NCI-H524 (cell line): Measurements from ENCODE around the gene SNX18.
A peak's percentile ranks its signal among the peaks of the same experiment; 100 is the strongest.
"Not testable (repeated sequence)": the region's sequence is repeated elsewhere in the genome, so short reads cannot be mapped to it uniquely, and the experiment has no call there.

Experiments used
- DNase-seq, 2 experiments: peaks; one replicate each; lab custom pipeline; 2025; lab: John Stamatoyannopoulos, UW

The SNX18 gene, protein sequence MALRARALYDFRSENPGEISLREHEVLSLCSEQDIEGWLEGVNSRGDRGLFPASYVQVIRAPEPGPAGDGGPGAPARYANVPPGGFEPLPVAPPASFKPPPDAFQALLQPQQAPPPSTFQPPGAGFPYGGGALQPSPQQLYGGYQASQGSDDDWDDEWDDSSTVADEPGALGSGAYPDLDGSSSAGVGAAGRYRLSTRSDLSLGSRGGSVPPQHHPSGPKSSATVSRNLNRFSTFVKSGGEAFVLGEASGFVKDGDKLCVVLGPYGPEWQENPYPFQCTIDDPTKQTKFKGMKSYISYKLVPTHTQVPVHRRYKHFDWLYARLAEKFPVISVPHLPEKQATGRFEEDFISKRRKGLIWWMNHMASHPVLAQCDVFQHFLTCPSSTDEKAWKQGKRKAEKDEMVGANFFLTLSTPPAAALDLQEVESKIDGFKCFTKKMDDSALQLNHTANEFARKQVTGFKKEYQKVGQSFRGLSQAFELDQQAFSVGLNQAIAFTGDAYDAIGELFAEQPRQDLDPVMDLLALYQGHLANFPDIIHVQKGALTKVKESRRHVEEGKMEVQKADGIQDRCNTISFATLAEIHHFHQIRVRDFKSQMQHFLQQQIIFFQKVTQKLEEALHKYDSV

DNA sequence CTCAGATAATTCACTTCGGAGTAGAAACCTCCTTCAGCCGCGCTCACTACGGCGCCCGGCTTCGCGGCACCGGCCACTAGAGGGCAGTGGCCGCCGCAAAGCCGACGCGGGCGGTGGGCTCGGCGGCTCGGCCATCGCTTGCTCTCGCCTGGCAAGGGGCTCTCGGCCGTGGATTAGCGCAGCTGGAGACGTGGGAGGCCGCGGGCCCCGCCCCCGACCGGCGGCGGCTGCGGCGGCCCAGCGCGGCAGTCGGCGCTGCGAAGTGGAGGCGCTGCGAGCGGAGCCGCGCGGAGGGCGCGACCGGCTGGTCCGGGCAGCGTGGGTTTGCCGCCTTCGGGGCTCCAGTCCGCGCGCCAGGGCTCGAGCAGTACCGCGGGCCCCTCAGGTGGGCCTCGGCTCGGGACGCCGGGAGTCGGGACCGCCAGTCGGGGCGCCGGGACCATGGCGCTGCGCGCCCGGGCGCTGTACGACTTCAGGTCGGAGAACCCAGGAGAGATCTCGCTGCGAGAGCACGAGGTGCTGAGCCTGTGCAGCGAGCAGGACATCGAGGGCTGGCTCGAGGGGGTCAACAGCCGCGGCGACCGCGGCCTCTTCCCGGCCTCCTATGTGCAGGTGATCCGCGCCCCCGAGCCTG lies at the start of gene SNX18:
TSS of gene SNX18 (plus strand) at position 248 of the 634 bp plus-strand sequence. CDS start at position 442, 194 bp downstream.
- peak; percentile 72 to 88 for DNase-seq

GRCh38 chr5:54469622-54470021 lies 47.9 kb upstream of the SNX18 start:
- no peak for DNase-seq

DNA sequence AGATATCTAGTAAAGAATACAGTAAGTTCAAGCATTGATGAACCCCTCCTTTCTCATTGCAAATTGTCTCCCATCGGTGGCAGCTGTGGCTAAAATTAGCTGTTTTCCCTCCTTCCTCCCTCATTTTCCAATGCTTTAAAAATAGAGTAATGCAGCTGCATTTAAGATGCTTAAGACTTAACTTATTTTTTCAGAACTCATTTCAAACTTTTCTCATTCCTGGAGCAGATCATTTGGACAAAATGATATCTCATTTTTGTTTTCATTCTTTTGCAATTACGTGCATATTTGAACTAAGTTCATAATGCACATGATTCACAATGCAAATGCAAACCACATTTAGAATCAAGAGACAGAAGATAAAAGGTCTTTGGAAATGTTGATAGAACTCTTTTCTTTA lies 47.4 kb upstream of the SNX18 start:
- DNase-seq = no peak

GRCh38 chr5:54470677-54471076 lies 46.9 kb upstream of the SNX18 start:
- no peak for DNase-seq

- no peak for DNase-seq
Observed at GRCh38 chr5:54471398-54471797, 46.2 kb upstream of the SNX18 start.

DNA sequence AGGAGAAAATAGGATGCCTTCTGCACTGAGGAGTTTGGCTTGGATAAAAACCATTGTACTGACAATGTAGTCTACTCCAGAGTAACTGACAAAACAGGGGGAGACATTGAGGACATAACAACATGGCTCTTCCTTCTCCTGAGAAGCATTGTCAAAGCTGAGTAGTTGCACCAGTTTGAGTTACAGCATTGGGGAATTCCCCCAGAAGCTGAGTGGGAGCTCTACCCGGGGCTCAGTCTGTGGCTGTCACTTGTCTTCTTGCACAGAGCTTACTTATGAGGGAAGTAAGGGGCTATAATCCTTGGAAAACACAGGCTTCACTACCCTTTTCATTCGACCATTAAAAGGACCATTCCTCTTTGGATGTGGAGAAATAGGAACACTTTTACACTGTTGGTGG lies 40.9 kb upstream of the SNX18 start:
- DNase-seq = no peak

DNA sequence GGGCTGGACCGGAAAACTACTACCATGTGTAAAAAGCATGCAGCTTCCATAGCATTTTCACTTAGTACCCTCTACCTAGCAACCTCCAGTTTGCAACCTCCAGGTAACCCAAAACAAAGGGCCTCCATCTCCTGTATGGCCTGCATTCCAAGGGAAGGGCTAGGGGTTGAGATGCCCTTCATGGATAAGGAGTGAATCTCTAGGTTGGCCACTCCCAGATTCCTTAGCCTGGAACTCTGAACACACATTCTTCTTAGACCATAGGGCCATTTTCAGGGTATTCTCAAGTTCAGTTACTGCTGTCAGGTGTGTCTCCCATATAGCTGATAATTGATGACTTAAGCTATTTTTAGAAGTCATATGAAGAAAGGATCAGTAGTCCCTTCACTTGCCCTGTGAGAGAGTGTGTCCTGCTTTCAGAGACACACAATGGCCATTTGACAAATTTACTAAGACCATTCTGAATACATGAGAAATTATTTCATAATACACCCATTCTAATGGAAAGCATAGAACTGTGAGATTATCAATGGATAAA lies 39.5 kb upstream of the SNX18 start:
- no peak for DNase-seq

GRCh38 chr5:54480296-54480695 lies 37.3 kb upstream of the SNX18 start:
- peak; percentile 0 to 33 for DNase-seq

GRCh38 chr5:54484219-54484894 lies 33.2 kb upstream of the SNX18 start:
- no peak for DNase-seq

GRCh38 chr5:54485659-54486058 lies 31.9 kb upstream of the SNX18 start:
- not testable (repeated sequence) for DNase-seq

GRCh38 chr5:54489648-54489979 lies 27.9 kb upstream of the SNX18 start:
- DNase-seq = not testable (repeated sequence)

- no peak for DNase-seq
Observed at GRCh38 chr5:54491326-54491725, 26.2 kb upstream of the SNX18 start.

DNA sequence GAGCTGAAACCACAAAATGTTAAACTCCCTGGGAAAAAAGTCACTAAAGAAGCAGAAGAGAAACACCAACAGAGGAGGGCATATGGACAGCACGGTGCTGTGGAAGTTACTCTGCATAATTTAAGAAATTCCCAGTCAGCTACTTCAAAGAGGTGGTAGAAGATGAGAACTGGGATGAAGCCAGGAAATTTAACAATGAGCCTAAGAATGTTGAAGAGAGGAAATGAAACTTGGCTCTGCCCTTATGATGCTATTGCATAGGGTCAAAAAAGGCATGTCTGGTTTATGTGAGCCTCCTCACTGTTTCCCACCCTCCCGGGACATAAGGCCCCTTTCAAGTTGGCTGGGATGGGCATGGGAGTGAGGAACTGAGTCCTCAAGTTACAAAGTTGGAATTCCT lies 25.4 kb upstream of the SNX18 start:
- DNase-seq = no peak

DNA sequence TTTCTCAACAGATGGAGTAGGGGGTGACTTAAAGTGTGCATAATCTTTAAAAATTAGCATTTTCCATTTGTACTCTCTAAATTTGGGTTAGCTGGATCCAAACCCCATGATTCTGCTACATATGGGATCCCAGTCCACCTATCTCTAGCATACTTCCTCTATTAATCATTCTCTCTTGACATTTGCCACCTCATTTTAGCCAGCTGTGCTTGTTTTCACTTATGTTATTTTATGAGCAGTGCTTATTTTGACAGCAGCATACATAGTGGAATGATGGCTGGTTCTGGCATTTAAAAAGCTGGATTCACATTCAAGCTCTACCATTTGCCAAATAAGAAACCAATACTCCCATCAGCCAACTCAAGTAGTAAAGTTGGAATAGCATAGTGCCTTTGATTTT lies 22.5 kb upstream of the SNX18 start:
- DNase-seq = no peak

DNA sequence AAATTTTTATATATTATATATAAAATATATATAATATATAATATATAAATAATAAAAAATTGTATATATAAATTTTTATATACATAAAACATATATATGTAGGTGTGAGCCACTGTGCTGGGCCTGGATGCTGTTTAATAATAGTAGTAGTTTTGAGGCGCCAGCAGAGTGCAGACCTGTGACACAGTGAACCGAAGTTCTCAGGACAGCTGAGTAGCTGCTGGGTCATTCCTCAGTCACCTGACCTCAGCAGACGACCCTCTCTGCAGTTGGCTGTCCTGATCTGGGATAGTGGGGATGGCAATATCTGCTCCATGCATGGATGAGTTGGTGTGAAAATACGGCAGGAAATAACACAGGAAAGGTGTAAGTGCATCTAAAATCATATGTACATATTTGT lies 3.3 kb upstream of the SNX18 start:
- peak in 1 of 2 experiments; percentile 25 for DNase-seq

DNA sequence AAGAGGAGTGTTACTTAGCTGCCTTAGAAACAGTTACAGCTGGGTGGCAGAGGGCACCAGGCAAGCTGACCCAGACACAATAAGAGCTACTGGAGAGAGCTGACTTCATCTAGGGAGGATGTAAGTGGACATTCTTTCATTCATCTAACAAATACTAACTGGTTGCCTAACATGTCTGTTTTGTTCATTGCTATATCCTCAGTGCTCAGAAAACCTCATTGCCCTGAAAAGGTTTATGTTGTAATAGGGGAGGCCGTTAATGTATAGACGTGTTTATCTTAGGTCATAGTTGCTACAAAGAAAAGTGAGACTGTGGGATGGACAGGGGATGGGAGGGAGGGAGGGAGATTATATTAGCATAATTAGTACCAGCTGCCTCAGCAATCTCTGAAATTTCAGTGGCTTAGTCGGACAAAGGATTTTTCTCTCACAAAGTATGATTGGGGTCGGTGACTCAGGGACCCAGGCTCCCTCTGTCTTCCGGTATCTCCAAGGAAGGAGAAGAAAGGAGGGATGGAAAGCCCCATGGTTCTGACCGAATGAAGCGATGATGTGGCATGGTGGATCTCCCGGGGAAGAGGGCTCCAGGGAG lies 2.6 kb upstream of the SNX18 start:
- no peak for DNase-seq

DNA sequence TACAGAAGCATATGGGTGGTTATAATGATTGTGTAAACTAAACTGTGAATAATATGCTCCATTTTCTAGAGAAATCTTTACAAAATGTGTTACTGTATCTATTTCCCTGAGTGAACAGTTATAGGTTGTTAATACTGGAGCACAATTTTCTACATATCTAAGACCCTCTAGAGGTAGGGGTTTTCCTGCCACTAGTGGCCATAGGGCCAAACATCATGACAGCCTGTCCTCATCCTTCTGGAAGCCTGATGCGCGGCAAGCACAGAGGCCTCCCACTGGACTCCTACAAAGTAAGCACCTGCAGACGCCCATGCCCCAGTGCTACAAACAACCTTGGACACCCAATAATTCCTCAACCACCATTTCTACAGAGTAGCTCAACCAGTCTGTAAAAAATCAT lies 1.9 kb upstream of the SNX18 start:
- no peak for DNase-seq

DNA sequence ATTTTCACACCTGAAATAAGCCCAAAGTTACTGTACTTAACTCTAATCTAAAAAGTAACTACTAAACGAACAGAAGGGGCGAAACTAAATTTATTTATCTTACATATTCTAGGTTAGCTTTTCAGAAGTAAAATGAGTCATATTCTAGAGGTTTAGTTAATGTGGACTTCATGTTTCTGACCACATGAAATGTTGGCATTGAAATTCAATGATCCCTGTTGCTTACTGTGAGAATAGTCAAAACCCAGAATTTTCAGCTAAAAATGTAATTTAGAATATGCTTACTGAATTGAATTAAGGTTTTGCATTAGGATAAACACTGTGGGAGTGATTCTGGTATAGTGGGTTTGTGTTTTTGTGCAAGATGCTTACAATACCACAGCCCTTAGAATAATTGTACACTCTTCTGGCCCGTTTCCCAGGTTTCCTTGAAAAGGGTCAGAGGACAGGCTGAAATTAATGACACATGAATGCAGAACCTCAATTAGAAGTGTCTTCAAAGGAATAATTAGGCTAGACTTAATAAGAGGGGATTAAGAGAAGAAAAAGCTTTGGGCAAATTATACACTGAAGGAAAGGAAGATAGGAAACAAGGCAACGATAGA lies 1.4 kb upstream of the SNX18 start:
- DNase-seq = no peak

DNA sequence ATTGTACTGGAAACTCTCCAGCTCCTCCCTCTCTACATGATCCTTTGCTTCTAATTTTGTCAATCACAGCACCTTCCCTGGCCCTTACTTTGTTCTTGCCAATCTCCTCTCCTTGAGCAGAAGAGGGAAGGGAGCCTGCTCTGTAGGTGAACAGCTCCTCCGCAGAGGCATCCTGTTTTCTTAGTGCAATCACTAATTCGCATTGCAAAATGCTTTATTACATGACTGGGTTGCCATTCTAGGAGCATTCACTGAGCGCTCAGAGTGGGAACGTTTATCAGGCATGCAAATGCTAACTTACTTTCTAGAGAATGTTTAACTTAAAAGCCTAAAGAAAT lies 416 bp upstream of the SNX18 start:
- peak in 1 of 2 experiments; percentile 49 for DNase-seq

DNA sequence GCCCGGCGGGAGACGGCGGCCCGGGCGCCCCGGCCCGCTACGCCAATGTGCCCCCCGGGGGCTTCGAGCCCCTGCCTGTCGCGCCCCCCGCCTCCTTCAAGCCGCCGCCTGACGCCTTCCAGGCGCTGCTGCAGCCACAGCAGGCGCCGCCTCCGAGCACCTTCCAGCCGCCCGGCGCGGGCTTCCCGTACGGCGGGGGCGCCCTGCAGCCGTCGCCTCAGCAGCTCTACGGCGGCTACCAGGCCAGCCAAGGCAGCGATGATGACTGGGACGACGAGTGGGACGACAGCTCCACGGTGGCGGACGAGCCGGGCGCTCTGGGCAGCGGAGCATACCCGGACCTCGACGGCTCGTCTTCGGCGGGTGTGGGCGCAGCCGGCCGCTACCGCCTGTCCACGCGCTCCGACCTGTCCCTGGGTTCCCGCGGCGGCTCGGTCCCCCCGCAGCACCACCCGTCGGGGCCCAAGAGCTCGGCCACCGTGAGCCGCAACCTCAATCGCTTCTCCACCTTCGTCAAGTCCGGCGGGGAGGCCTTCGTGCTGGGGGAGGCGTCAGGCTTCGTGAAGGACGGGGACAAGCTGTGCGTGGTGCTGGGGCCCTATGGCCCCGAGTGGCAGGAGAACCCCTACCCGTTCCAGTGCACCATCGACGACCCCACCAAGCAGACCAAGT lies 723 bp downstream of the SNX18 start:
- peak in 1 of 2 experiments; percentile 47 for DNase-seq
